RPMI8226 (cell line): ENCODE measurements around the gene CFAP68.
"Not testable (repeated sequence)": the region's sequence is repeated elsewhere in the genome, so short reads cannot be mapped to it uniquely, and the experiment has no call there.

Source experiments
- DNase-seq: peaks from one replicate; pipeline ENCODE4 v3.0.0-alpha.2; 2015

CFAP68 gene

DNA sequence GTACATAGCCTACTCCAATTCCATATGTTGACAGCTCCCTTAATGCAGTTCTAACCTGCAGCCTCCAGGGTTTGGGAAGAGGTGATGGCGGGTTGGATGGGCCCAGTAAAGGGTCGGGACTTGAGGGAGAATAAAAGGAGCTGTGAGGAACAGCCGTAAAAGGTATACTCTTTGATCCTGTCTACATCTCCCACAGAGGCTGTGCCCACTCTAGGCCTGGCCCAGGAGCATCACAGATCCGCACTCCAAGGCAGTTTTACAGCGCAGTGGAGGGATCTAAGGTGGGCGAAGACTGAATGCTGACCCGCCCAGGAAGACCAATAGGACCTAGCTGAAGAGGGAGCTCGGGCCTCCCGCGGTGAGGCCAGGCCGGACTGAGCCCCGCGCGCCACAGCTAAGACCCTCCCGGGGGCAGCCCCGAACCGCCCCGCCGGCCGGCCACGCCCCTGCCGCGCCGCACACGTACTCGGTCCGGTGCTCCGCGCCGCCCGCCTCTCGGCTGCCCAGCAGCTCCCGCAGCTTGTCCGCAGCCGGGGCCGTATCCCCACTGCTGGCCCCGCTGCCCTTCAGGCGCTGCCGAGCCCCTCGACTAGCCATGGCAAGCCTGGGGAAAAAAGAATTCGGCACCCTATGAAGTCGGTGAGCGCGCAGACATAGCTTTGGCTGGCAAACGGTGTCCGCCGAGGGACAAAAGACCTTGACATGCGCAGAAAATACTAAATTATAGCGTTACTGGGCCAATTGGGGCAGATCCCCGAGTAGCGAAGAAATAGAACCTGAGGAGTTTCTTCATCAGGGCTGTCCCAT, 8.3 kb upstream of the CFAP68 start, which contains the start of gene ALG9:
TSS of gene ALG9 (minus strand) at position 696 of the 807 bp plus-strand sequence. CDS start at position 597, 99 bp downstream.
- DNase-seq = peak; percentile 89

DNA sequence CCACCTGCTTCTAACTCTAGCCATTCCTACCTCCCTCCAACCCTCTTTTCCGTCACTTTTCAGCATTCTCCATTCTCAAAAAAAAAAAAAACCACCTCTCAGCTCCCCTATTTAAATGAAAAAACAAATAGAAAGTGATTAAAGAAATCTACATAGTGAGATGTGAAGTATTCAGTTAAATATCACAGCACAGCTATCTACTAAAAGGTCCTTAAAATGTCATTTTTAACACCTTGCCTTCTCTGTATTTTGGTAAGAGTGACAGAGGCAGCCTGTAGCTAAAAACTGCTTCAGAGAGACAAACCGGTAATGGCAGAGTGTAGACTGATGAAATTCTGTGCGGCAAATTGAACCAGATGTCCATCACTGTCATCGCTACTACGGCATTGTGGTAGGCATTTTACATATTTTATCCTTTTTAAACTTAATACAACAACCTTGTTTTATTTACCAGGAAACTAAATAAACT, 7.6 kb upstream of the CFAP68 start:
- DNase-seq = peak; percentile 7

DNA sequence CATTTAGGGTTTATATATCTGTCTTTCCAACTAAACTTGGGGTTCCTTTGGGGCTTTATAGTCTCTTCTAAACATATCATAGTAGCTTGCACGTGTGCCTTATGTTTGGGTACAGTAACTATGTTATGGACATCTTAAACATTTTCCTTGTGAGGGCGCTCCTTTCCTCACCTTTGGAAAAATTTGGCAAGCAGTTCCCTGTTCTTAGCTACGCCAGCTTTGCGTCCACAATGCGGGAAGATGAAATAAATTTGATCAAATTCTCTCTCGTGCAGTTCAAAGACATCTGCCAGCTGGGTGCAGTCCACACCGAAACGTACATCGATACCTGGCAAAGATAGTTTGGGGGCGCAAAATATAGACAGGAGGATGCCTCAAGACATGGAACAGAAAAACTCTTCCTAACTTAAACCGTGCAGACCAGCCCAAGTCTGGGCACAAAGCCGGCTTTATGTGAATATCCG, 924 bp upstream of the CFAP68 start:
- DNase-seq = no peak

DNA sequence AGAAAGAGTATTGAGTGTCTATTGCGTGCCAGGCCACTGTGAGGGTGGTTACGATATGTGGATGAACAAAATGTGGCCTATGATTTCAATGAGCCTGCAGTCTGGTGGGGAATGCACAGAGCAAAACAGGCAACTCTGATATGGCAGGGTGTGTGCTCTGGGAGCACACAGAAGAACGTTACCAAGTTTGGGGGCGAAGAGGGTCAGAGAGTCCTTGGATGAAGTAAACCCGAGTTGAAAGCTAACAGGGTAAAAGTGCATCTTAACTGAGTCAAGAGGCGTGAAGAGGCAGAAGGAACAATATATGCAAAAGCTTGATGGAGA, 258 bp downstream of the CFAP68 start:
- no peak for DNase-seq

DNA sequence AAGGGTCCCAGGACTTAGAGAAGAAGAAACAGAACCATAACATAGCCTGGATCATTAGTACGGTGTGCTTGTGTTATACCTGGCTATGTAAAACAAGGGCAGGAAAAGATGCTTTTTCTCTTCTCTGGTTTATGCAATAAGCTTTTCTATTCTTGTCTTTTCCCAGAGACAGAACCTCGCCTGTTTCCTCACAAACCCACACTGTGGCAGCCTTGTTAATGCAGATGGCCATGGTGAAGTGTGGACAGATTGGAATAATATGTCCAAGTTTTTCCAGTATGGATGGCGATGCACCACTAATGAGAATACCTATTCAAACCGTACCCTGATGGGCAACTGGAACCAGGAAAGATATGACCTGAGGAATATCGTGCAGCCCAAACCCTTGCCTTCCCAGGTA, 2.9 kb downstream of the CFAP68 start:
- DNase-seq = no peak

DNA sequence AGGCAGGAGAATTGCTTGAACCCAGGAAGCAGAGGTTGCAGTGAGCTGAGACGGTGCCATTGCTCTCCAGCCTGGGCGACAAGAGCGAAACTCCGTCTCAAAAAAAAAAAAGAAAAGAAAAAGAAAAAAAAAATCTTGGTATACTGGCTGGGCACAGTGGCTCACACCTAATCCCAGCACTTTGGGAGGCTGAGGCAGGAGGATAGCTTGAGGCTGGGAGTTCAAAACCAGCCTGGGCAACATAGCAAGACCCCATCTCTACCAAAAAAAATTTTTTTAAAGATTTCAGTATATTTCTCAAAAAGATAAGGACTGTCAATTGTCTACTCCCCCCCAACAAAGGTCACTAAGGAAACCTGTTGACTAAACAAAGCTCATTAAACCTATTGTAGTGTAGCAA, 5.7 kb downstream of the CFAP68 start:
- DNase-seq = not testable (repeated sequence)

DNA sequence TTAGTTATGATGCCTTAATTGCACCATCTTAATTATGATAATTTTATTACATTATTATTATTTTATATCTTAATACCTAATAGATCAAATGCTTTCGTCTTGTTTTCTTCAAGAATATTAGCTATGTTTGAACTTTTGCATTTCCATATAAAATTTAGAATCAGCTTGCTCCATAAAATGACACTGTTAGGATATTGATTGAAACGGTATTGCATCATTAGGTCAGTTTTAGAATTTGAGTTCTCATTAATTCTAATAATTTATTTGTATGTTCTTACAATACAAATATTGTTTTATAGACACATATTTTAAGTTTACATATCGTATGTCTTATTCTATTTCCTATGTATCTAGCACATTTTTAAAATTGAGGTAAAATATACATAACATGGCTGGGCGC, 6.7 kb downstream of the CFAP68 start:
- DNase-seq = no peak

DNA sequence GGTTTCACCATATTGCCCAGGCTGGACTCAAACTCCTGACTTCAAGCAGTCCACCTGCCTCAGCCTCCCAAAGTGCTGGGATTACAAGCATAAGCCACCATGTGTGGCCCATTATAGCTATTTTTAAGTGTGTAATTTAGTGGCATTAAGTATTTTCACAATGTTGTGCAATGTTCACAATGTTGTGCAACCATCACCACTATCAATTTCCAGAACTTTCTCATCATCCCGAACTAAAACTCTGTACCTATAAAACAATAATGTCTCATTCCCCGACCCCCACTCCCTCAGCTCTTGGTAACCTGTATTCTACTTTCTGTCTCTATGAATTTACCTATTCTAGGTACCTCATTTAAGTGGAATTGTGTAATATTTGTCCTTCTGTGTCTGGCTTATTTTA, 7.5 kb downstream of the CFAP68 start:
- no peak for DNase-seq

DNA sequence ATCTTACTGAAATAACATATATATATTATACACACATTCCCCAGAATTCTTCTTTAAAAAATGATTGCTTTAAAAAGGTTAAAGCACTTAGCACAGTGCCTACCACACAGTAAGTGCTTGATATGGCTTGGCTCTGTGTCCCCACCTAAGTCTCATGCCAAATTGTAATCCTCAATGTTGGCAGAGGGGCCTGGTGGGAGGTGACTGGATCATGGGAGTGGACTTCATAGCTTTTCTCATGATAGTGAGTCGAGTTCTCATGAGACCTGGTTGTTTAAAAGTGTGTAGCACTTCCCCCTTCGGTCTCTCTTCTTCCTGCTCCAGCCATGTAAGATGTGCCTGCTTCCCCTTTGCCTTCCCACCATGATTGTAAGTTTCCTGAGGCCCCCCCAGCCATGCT, 26.1 kb downstream of the CFAP68 start:
- DNase-seq = no peak

DNA sequence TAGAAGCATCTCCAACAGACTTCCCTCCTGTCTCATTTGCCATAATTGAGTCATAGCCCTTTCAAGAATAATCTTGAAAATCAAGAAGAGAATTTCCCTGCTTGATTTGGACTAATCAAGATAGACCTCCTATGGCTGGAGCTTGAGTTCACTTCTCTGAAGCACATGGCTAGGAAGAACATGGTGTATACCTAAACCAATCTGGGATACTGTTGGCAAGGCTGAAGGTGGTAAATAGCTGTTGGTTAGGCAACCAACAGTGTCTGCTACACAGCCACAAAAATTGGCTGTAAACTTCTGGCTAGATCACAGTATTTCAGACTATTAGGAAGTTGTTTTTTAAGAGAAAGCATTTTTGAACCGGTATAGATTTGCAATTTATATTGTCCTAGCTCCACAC, 27.3 kb downstream of the CFAP68 start:
- DNase-seq = no peak

DNA sequence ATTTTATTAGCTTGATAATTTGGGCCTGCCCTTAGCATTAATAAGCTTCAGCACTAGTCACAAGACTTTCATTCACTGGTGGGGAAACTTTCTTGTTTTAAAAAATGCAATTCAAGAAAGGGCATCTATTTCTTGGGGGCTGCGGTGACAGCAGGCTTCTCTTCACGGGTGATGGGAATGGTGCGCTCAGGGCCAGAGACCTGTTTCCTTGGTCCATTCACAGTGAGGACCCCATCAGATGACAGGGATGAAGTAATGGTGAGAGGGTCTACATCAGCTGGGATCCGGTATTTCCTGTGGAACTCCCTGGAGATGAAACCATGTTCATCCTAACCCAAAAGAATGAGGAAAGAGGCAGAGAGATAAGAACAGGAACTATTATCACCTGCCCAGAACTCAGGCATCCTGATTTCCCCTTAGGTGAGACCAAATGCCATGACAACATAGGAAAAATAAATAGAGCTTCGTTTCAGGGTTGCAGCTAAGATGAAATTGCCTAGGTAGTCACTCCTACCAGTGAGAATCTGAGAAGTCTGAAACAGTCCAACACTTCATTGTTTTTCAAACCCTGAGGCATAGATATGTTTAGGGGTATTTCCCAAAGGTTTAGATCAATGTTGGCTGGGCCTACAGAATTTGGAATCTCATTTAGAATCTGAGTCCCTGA, 29.4 kb downstream of the CFAP68 start:
- DNase-seq = no peak

DNA sequence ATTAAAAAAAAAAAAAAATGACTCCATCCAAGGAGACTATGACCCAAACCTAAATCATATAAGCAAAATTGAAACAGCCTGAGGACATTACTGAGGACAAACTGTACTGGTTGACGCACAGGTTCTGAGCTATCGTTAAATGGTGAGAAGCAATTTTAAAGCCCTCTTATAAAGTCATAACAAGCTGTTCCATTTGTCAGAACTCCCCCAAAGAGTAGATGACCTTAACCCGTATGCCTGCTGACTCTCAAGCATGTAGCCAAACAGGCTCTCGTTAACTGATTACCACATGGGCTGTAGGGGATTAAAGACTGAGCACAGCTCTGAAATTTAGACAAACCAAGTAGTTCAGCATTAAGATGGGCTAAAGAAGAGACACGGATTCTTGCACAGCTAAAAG, 30.0 kb downstream of the CFAP68 start:
- no peak for DNase-seq

DNA sequence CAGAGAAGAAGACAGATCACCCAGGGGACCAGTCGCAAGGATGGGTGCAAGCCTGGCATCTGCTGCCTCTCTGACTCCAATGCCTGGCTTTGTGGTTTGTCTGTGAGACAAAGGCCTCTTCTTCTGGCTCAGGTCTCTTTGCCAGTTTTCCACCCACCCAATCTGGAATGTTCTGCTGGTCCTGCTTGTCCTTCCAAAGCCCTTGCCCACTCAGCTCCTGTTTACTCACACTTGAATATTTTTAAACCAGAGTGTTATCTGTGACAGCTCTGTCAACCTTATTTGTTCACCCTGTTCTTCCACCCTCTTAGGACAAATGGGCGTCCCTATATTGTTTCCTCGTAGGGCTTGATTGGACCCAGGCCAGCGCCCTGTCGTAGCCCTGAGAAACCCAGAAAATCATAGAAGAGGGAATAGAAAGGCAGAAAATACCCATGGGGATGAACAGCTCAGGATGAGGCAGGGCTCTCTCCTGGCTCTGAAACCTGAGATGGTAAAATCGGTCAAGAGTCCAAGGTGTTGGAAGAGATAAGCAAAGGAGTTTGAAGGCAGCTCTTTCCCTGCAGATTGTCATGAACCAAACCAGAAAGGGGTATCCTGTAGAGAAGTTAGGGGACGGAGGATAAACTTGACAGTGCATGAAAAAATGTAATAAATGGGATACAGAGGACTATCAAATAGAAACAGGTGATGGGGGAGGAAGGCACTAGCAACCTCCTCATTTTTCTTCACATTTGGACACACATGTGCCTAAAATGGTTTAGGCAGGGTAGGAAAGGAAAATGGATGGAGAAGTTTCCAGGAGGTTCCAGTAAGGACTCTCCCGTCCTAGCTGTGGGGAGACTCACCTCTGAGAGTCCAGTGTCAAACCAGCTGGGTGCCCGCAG, 31.6 kb downstream of the CFAP68 start:
- no peak for DNase-seq

DNA sequence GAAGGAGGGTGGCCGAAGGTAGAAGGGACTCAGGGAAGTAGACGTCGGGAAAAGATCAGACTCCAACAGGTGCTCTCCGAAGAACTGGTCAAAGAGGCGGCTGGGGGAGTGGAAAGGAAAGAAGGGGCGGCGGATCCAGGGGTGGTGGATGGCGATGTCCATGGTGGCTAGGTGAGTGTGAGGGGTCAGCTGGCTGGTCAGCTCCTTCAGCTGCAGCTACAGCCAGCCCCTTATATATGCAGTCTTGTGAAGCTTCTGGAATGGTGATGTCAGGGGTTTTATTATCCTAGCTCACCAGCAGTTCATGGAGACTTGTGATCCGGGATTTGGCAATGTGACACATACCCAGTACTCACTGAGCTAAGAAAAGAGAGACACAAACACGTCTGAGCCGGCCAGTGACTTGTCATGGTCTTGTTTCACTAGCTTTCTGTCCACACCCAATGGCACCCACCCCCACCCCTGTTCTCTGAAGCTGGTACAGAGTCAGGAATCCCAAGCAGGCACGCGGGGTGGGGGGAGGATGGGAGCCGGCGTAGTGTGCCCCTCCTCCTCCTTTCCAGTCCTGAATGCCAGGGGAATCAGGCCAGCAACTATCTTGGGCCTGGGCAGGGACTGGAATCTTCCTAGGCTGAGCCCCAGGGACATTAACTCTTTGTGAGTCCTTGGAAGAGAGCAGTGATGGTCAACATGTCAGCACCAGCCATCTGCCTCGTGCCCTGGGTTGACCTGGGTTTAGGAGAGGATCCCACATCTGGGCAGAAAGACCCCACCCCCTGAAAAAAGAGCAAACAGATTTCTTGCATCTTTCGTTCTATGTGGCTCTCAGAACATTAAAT, 32.4 kb downstream of the CFAP68 start, which contains the start of gene CRYAB:
TSS of gene CRYAB (minus strand) at position 208 of the 839 bp plus-strand sequence. CDS start at position 162, 46 bp downstream.
- DNase-seq = no peak

DNA sequence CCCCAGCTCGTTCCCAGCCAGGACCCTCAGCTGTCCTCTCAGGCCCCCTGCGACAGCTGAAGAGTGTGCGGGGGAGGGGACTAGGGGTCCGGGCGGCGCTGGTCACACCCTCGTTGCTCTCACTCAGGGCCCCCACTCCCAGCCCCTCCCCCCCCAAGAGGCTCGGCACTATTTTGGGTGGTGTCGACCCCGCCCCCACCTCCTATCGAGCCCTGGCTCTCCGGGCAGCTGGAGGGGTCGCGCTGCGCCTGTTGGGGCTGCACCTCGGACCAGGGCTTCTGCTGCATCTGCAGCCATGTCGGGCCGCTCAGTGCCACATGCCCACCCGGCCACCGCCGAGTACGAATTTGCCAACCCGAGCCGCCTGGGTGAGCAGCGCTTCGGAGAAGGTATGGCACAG, 33.2 kb downstream of the CFAP68 start, which contains the start of gene HSPB2:
TSS of gene HSPB2 (plus strand) at position 200 of the 400 bp plus-strand sequence. CDS start at position 296, 96 bp downstream.
- DNase-seq = no peak

DNA sequence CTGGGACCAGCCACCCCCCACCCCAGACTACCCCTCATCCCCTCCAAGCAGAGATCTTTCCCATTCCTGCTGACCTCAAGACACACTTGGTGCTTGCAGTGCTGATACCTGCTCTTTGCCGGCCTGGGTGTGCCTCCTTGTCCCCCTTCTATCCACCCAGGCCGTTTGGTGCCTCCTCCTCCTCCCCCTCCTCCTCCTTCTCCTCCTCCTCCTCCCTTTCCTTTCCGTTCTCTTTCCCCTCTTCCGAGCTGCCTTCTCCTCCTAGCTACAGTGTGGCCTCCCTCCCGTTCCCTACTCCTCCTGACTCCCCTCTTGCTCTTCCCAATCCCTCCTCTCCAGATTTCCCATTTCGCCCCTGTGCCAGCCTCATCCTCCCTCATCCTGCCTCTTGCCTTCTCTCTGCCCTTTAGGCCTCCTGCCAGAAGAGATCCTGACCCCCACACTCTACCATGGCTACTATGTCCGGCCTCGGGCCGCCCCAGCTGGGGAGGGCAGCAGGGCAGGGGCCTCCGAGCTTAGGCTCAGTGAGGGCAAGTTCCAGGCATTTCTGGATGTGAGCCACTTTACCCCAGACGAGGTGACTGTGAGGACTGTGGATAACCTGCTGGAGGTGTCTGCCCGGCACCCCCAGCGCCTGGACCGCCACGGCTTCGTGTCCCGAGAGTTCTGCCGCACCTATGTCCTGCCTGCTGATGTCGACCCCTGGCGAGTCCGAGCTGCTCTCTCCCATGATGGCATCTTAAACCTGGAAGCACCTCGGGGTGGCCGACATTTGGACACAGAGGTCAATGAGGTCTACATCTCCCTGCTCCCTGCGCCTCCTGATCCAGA, 33.9 kb downstream of the CFAP68 start:
- DNase-seq = no peak

DNA sequence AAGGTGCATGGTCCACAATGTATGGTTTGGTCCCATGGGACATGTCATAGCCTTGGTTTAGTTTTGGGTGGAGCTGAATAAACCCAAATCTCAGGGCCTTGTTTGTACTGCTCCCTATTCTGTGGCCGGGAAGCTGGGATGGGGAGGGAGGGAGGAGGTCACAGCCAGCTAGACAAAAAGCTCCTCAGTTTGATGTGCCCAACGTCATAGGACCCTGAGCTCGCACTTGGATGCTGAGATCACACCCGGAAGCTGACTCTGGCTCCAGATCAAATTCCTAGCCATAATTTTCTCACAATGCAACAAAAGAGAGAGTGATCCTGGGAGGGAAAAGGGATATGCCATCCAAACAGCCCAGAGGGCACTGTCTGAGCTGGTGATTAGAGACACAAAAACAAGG, 34.7 kb downstream of the CFAP68 start:
- DNase-seq = no peak

DNA sequence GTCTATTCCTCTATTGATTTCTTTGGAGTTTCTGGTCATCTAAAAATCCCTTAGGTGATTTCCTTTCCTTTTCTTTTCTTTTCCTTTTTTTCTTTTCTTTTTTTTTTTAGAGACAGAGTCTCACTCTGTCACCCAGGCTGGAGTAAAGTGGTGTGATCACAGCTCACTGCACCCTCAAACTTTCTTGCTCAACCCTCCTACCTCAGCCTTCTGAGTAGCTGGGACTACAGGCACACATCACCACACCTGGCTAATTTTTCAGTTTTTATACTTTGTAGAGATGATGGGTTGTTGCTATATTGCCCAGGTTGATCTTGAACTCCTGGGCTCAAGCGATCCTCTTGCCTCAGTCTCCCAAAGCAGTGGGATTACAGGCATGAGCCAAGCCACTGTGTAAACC, 37.4 kb downstream of the CFAP68 start:
- no peak for DNase-seq

DNA sequence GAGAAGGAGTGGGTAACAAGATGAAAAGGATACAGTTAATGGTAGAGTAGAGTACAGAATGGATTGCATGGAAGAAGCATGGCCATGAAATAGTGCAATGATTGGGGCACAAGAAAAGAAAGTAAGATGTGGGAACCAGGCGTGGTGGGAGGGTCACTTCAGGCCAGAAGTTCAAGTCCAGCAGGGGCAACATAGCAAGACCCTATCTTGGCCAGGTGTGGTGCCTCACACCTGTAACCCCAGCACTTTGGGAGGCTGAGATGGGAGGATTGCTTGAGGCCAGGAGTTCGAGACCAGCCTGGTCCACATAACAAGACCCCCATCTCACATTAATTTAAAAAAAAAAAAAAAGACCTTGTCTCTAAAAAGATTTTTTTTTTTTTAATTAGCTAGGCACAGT, 38.0 kb downstream of the CFAP68 start:
- no peak for DNase-seq

DNA sequence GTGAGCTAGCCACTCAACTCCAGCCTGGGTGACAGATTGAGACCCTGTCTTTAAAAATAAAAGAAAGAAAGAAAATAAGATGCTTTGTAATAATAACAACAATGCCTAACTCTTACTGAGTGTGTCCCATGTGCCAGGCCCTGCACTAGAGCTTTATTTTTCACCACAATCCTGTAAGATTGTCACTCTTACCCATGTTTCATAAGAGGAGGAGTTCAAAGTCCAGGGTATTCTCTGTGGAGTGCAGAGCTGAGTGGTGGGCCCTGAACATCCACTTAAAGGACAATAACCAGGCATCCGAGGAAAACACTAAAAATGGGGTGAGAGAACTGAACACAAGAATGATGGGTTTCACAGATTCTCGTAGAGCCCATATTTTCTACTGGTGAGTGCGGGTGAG, 38.4 kb downstream of the CFAP68 start:
- DNase-seq = no peak
